Measurements from ENCODE around the gene SPG7.

Gene SPG7

GRCh38 chr16:89495121-89495520 is 13.1 kb upstream of the SPG7 start:
- H3K4me3 ChIP-seq (ENCODE audit: low read depth, low read length): no peak overlapping the region
- TF ChIP-seq, protein P1, sequence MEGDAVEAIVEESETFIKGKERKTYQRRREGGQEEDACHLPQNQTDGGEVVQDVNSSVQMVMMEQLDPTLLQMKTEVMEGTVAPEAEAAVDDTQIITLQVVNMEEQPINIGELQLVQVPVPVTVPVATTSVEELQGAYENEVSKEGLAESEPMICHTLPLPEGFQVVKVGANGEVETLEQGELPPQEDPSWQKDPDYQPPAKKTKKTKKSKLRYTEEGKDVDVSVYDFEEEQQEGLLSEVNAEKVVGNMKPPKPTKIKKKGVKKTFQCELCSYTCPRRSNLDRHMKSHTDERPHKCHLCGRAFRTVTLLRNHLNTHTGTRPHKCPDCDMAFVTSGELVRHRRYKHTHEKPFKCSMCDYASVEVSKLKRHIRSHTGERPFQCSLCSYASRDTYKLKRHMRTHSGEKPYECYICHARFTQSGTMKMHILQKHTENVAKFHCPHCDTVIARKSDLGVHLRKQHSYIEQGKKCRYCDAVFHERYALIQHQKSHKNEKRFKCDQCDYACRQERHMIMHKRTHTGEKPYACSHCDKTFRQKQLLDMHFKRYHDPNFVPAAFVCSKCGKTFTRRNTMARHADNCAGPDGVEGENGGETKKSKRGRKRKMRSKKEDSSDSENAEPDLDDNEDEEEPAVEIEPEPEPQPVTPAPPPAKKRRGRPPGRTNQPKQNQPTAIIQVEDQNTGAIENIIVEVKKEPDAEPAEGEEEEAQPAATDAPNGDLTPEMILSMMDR (IDR thresholded peaks at IDR 0.05; ENCODE audit: borderline replicate concordance, insufficient read depth, low read depth, low read length): no peak

GRCh38 chr16:89498839-89499238 is 9.4 kb upstream of the SPG7 start:
- TF ChIP-seq, protein P1 (IDR thresholded peaks at IDR 0.05; ENCODE audit: borderline replicate concordance, insufficient read depth, low read depth, low read length): no peak
- no peak overlapping the region for H3K4me3 ChIP-seq (ENCODE audit: low read depth, low read length)

DNA sequence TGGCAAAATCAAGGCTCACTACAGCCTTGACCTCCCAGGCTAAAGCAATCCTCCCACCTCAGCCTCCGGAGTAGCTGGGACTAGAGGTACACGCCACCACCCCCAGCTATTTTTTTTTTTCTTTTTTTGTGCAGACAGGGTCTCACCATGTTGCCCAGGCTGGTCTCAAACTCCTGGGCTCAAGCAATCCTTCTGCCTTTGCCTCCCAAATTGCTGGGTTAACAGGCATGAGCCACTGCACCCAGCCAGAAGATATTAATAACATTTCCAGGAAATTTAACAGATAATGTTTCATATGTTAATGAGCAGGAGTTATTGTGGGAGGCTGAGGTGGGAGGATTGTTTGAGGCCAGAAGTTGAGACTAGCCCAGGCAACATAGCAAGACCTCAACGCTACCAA is 8.4 kb upstream of the SPG7 start:
- no peak overlapping the region for H3K4me3 ChIP-seq (ENCODE audit: low read depth, low read length)
- TF ChIP-seq, protein P1 (IDR thresholded peaks at IDR 0.05; ENCODE audit: borderline replicate concordance, insufficient read depth, low read depth, low read length): no peak

GRCh38 chr16:89502081-89502843 is 5.9 kb upstream of the SPG7 start:
- TF ChIP-seq, protein P1 (IDR thresholded peaks at IDR 0.05; ENCODE audit: borderline replicate concordance, insufficient read depth, low read depth, low read length): no peak
- H3K4me3 ChIP-seq (ENCODE audit: low read depth, low read length): no peak overlapping the region

DNA sequence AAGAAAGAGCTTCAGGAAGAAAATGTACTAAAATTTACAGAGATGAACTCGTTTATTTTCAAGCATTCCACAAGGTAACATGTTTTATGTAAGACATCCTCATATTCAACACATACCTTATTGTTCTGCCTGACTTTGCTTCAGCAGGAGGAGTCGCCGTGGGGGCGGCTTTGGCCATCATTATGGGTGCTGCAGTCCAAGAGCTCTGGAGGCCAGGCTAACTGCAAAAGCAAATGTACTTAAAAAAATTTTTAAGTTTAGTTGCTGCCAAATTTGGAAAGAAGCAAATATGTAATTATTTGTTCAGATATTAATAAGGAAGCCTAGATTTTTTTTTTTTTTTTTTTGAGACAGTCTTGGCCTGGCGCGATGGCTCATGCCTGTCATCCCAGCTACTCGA is 4.1 kb upstream of the SPG7 start:
- no peak overlapping the region for H3K4me3 ChIP-seq (ENCODE audit: low read depth, low read length)
- TF ChIP-seq, protein P1 (IDR thresholded peaks at IDR 0.05; ENCODE audit: borderline replicate concordance, insufficient read depth, low read depth, low read length): no peak

DNA sequence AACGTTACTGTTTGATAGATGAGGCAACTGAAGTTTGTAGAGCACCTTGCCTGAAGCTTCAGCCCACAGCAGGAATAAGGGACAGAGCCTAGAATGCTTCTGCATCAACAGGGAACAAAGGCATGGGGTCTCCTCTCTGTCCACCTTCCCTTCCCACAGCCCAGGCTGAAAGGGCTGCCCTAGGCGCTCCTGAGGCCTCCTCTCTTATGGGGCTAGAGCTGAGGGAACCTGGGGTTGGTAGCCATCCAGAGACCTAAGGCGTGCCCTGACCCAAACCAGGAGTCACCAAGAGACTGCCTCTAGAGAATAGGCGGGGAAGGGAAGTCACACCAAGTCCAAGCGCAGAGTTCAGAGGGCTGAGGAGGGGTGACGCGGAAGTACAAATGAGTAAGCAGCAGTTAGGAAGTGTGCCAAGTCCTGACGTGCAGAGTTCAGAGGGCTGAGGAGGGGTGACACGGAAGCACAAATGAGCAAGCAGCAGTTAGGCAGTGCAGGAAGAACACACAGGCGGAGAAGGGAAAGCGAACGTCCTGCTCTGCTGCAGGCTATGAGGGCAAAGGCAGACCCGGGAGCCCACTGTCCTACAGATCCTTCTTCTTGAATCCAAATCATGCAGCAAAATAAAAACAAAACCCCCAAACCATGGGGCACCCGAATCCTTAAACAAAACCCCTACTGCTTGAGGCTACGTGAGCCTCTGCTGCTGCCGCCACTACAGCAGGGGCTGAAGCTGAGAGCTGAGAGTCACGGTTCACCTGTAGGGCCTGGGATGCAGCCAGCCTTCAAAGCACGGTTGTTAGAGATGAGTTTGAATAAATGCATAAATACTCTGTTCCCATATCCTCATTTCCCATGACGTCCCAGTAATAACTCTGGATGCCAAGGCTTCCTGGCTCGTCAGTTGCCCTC is 2.7 kb upstream of the SPG7 start:
- H3K4me3 ChIP-seq (ENCODE audit: low read depth, low read length): no peak overlapping the region

More for the DNA sequence above, 2.7 kb upstream of the SPG7 start:
- TF ChIP-seq, protein P1 (IDR thresholded peaks at IDR 0.05; ENCODE audit: borderline replicate concordance, insufficient read depth, low read depth, low read length): no peak
